Hepatocyte (in vitro differentiated cells): ENCODE data around the gene PKN2.

Source experiments
- CTCF ChIP-seq: fragments of 200-600 bp; sonication (generic); IDR thresholded peaks from 2 replicates; pipeline ENCODE4 v1.5.1; 2016; ENCODE audit warnings: antibody characterized with exemption, mild to moderate bottlenecking; ENCODE audit not compliant: poor library complexity
- EZH2phosphoT487 ChIP-seq: fragments of 200-600 bp; sonication (generic); IDR thresholded peaks from one replicate; pipeline ENCODE4 v1.6.1; 2018; ENCODE audit warnings: antibody characterized with exemption, mild to moderate bottlenecking, low read depth, moderate library complexity; ENCODE audit not compliant: unreplicated experiment, severe bottlenecking

- TF ChIP-seq EZH2phosphoT487, result no peak
- TF ChIP-seq CTCF, result no peak
Measured at GRCh38 chr1:88648706-88649105, 35.4 kb upstream of the PKN2 start.
